22Rv1 (cell line): ENCODE results near the gene EPHA6.

ENCODE experiments used
- ZFX ChIP-seq: fragments of 450-650 bp; IDR thresholded peaks from 2 replicates; pipeline ENCODE4 v1.6.1; 2017; ENCODE audit warnings: antibody characterized with exemption, borderline replicate concordance
- TF ChIP-seq, protein P1 (sequence below): fragments of 450-650 bp; IDR thresholded peaks from 2 replicates; pipeline ENCODE4 v1.5.1; 2017; ENCODE audit warnings: mild to moderate bottlenecking

DNA sequence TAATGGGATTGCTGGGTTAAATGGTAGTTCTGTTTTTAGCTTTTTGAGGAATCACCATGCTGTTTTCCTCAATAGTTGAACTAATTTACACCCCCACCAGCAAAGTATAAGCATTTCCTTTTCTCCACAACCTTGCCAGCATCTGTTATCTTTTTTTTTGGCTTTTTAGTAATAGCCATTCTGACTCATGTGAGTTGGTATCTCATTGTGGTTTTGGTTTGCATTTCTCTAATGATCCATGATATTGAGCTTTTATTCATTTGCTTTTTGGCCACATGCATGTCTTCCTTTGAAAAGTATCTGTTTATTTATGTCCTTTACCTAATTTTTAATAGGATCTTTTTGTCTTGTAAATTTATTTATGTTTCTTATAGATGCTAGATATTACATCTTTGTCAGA is 288.2 kb downstream of the EPHA6 start:
- TF ChIP-seq, protein P1, sequence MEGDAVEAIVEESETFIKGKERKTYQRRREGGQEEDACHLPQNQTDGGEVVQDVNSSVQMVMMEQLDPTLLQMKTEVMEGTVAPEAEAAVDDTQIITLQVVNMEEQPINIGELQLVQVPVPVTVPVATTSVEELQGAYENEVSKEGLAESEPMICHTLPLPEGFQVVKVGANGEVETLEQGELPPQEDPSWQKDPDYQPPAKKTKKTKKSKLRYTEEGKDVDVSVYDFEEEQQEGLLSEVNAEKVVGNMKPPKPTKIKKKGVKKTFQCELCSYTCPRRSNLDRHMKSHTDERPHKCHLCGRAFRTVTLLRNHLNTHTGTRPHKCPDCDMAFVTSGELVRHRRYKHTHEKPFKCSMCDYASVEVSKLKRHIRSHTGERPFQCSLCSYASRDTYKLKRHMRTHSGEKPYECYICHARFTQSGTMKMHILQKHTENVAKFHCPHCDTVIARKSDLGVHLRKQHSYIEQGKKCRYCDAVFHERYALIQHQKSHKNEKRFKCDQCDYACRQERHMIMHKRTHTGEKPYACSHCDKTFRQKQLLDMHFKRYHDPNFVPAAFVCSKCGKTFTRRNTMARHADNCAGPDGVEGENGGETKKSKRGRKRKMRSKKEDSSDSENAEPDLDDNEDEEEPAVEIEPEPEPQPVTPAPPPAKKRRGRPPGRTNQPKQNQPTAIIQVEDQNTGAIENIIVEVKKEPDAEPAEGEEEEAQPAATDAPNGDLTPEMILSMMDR = no peak
- TF ChIP-seq ZFX = no peak
